Hepatocyte (in vitro differentiated cells): ENCODE results near the gene ARL6IP4. TPM values are rescaled to one million over a fixed set of nuclear protein-coding genes. Genes with fewer than 3 reads are reported as not detected.

ENCODE experiments used
- DNase-seq: peaks from one replicate; pipeline ENCODE4 v3.0.0-alpha.2; 2016; ENCODE audit warnings: low spot score
- H2AFZ ChIP-seq: fragments of 200-600 bp; sonication (generic); 2 replicates; pipeline ENCODE4 v1.6.0; 2016; ENCODE audit warnings: antibody characterized with exemption, mild to moderate bottlenecking
- H3K27ac ChIP-seq: fragments of 200-600 bp; sonication (generic); 2 replicates; pipeline ENCODE4 v1.5.1; 2016; ENCODE audit warnings: mild to moderate bottlenecking
- H3K27me3 ChIP-seq: fragments of 200-600 bp; sonication (generic); 2 replicates; pipeline ENCODE4 v1.6.1; 2016
- H3K36me3 ChIP-seq: fragments of 200-600 bp; sonication (generic); replicated peaks from 2 replicates; pipeline ENCODE4 v1.5.1; 2016; ENCODE audit warnings: low read depth; ENCODE audit not compliant: insufficient read depth
- H3K4me1 ChIP-seq: fragments of 200-600 bp; sonication (generic); 2 replicates; pipeline ENCODE4 v1.5.1; 2016; ENCODE audit warnings: mild to moderate bottlenecking, moderate library complexity; ENCODE audit not compliant: insufficient read depth
- H3K4me2 ChIP-seq: fragments of 200-600 bp; sonication (generic); 2 replicates; pipeline ENCODE4 v1.6.0; 2016
- H3K4me3 ChIP-seq: fragments of 200-600 bp; sonication (generic); 2 replicates; pipeline ENCODE4 v1.5.1; 2016; ENCODE audit warnings: mild to moderate bottlenecking
- H3K79me2 ChIP-seq: fragments of 200-600 bp; sonication (generic); 2 replicates; pipeline ENCODE4 v1.6.0; 2017; ENCODE audit warnings: mild to moderate bottlenecking
- H3K9me2 ChIP-seq: fragments of 200-600 bp; sonication (generic); replicated peaks from 2 replicates; pipeline ENCODE4 v1.6.0; 2017; ENCODE audit warnings: mild to moderate bottlenecking; ENCODE audit not compliant: insufficient read depth
- H3K9me3 ChIP-seq: fragments of 200-600 bp; sonication (generic); 2 replicates; pipeline ENCODE4 v1.5.1; 2016; ENCODE audit warnings: low read depth, mild to moderate bottlenecking
- H4K20me1 ChIP-seq: fragments of 200-600 bp; sonication (generic); 2 replicates; pipeline ENCODE4 v1.6.0; 2016; ENCODE audit warnings: mild to moderate bottlenecking; ENCODE audit not compliant: insufficient read depth, poor library complexity, severe bottlenecking
- EZH2 ChIP-seq: fragments of 200-600 bp; sonication (generic); IDR thresholded peaks from 2 replicates; pipeline ENCODE4 v1.6.1; 2016; ENCODE audit warnings: antibody characterized with exemption, mild to moderate bottlenecking, borderline replicate concordance
- EZH2phosphoT487 ChIP-seq: fragments of 200-600 bp; sonication (generic); IDR thresholded peaks from one replicate; pipeline ENCODE4 v1.6.1; 2018; ENCODE audit warnings: antibody characterized with exemption, mild to moderate bottlenecking, low read depth, moderate library complexity; ENCODE audit not compliant: unreplicated experiment, severe bottlenecking
- WGBS: methylation state at CpG from one replicate; pipeline ENCODE4 v1.1.6; 2016; ENCODE audit warnings: low lambda C conversion rate; ENCODE audit errors: missing lambda C conversion rate; 5-methylcytosine and 5-hydroxymethylcytosine counted together
- polyA plus RNA-seq: library from polyadenylated mRNA; unstranded; fragments of >200 nt; fragmentation: Nextera tagmentation; extraction: Ambion mirVana; gene quantifications from 2 replicates; pipeline ENCODE4 v1.2.1, GENCODE V29; 2016
- total RNA-seq: library from RNA; depleted of rRNA; stranded (reverse); fragments of >200 nt; gene quantifications from 2 replicates; pipeline ENCODE4 v1.2.3, GENCODE V29; 2014
- TF ChIP-seq, protein P1 (sequence below): fragments of 200-600 bp; sonication (generic); IDR thresholded peaks from 2 replicates; pipeline ENCODE4 v1.5.1; 2016; ENCODE audit warnings: antibody characterized with exemption, mild to moderate bottlenecking; ENCODE audit not compliant: poor library complexity

The ARL6IP4 gene
- total and polyA plus RNA-seq, 2 experiments from 2014 or later, result 138 to 248 TPM

DNA sequence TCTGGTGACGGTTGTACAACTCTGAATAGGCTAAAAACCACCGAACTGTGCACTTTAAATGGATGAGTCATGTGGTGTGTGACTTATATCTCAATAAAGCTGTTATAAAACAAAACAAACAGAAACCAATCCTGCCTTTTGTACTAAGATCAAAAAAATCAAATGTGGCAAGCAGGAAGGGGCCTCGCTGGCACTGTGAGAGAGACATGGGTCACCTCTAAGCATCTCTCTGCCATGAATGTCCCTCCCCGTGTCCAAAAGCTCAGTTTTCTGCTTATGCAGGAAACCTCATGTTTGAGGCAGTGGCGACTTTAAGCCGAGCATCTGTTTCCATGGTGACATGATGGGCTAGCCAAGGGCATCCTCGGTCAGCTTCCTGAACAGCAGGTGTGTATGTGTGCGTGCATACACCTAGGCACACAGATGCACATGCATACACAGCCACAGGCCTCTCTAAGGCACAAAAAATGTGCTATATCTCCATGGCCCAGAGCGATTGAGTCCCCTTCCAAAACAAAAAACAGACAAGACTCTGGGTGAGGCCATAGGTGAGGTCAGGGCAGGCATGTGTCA lies 44.4 kb downstream of the ARL6IP4 start:
- no peak overlapping the region for H3K4me3 ChIP-seq
- no peaks in the 10 kb centered on the region for H3K27me3 ChIP-seq
- 70% methylated on average over 9 of the region's 9 CpGs for WGBS
- no peak for DNase-seq
- no peaks in the 10 kb centered on the region for H3K9me3 ChIP-seq
- H2AFZ ChIP-seq, result no peak overlapping the region
- no peaks in the 10 kb centered on the region for H3K79me2 ChIP-seq
- H3K36me3 ChIP-seq, result no peaks in the 10 kb centered on the region
- H3K9me2 ChIP-seq, result no peaks in the 10 kb centered on the region
- TF ChIP-seq EZH2phosphoT487 (no peak), EZH2 (no peak)
- TF ChIP-seq, protein P1, sequence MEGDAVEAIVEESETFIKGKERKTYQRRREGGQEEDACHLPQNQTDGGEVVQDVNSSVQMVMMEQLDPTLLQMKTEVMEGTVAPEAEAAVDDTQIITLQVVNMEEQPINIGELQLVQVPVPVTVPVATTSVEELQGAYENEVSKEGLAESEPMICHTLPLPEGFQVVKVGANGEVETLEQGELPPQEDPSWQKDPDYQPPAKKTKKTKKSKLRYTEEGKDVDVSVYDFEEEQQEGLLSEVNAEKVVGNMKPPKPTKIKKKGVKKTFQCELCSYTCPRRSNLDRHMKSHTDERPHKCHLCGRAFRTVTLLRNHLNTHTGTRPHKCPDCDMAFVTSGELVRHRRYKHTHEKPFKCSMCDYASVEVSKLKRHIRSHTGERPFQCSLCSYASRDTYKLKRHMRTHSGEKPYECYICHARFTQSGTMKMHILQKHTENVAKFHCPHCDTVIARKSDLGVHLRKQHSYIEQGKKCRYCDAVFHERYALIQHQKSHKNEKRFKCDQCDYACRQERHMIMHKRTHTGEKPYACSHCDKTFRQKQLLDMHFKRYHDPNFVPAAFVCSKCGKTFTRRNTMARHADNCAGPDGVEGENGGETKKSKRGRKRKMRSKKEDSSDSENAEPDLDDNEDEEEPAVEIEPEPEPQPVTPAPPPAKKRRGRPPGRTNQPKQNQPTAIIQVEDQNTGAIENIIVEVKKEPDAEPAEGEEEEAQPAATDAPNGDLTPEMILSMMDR, result no peak
- H3K27ac ChIP-seq, result no peak overlapping the region
- H3K4me1 ChIP-seq, result no peaks in the 10 kb centered on the region
- no peaks in the 10 kb centered on the region for H4K20me1 ChIP-seq
- no peak overlapping the region for H3K4me2 ChIP-seq

DNA sequence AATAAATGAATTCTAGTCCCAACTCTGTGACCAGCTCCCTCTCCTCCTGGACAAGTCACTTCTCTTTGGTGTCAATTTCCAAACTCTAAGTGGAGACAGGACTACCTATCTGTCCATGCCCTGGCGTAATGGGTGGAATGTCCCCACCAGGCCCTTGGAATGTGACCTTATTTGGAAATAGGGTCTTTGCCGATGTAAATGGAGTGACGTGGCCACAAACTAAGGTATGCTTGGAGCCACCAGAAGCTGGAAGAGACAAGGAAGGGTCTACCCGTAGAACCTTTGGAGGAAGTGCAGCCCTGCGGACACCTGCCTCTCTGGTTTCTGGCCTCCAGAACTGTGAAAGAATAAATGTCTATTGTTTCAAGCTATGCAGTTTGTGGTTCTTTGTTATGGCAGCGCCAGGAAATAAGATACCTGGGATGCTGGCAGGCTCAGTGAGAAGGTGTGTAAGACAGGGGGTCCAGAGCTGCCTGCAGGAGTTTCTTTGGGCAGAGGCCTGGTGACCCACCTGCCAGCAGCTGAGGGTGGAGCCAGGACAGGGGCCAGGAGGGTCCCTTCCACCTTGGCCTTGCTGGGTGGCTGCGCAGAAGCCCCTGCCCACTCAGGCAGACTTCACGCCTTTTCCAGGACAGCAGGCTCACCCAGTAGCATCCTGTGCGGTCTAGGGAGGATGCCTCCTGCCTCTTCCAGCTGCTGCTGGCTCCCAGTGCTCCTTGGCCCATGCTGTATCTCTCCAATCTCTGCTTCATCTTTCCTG lies 45.8 kb downstream of the ARL6IP4 start:
- Histone ChIP-seq H3K27me3 (no peaks in the 10 kb centered on the region), H2AFZ (no peak overlapping the region), H3K4me2 (no peak overlapping the region), H3K9me2 (no peaks in the 10 kb centered on the region), H3K4me3 (no peak overlapping the region), H3K4me1 (no peaks in the 10 kb centered on the region), H3K79me2 (no peaks in the 10 kb centered on the region), H3K36me3 (no peaks in the 10 kb centered on the region), H3K27ac (no peak overlapping the region), H4K20me1 (no peaks in the 10 kb centered on the region), H3K9me3 (no peaks in the 10 kb centered on the region)
- 87% methylated on average over 9 of the region's 9 CpGs for WGBS
- TF ChIP-seq EZH2 (no peak), EZH2phosphoT487 (no peak)
- TF ChIP-seq, protein P1, result no peak
- DNase-seq, result no peak

DNA sequence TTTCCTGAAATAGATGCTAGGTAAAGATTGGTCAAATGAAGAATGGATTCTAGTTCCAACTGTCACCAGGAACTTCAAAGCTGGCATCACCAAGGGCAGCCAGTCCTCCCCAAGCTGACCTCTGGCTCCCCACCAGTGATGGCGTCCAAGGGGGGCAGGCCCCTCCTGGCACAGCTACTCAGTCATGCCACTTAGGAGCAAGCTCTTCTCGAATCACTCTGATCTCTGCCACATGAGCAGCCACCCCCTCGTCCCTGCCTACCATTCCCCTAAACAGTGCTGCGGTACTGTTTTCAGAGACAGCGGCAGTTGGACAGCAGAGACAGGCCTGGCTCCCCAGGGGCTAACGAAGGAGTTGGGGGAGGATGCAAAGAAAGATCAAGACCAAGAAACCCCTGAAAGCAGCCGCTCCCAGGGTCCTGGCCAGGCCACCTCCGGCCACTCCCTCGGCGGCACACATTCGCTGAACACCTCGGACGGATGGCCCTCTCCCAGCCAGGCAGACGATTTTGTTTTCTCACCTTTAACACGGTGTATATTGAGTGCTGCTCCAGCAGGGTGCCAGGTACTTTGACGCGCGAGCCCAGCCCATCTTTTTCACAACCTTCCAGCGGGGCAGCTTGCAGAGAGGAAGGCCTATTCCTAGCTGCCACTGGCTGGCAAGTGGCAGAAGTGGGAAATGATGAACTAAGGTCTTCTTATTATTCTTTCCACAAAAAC lies 47.4 kb downstream of the ARL6IP4 start:
- TF ChIP-seq, protein P1, result no peak
- TF ChIP-seq EZH2, result no peak
- TF ChIP-seq EZH2phosphoT487, result no peak
- Histone ChIP-seq H3K27ac (no peak overlapping the region), H3K27me3 (no peaks in the 10 kb centered on the region), H3K79me2 (no peaks in the 10 kb centered on the region), H3K4me2 (no peak overlapping the region), H3K9me2 (no peaks in the 10 kb centered on the region), H3K4me3 (no peak overlapping the region), H4K20me1 (no peaks in the 10 kb centered on the region), H3K36me3 (no peaks in the 10 kb centered on the region), H3K9me3 (no peaks in the 10 kb centered on the region), H2AFZ (no peak overlapping the region), H3K4me1 (no peaks in the 10 kb centered on the region)
- WGBS, result 84% methylated on average over 19 of the region's 19 CpGs
- no peak for DNase-seq
